Mesothelial cell of epicardium (in vitro differentiated cells): ENCODE data around the gene FAM76A. TPM values are rescaled to one million over a fixed set of nuclear protein-coding genes. Genes with fewer than 3 reads are reported as not detected.

ENCODE experiments used
- DNase-seq, 2 experiments: peaks; one replicate each; pipeline ENCODE4 v3.0.0; 2021; ENCODE audit warnings: low spot score in 2 of 2; ENCODE audit not compliant: unreplicated experiment in 2 of 2
- H3K27ac Mint-ChIP-seq: 2 replicates; pipeline ENCODE4 v1.8.0; 2021; ENCODE audit warnings: mixed read lengths
- H3K27me3 Mint-ChIP-seq: 2 replicates; pipeline ENCODE4 v1.8.0; 2021; ENCODE audit warnings: low read depth, mixed read lengths
- H3K36me3 Mint-ChIP-seq: 2 replicates; pipeline ENCODE4 v1.8.0; 2021; ENCODE audit warnings: mixed read lengths
- H3K4me1 Mint-ChIP-seq: 2 replicates; pipeline ENCODE4 v1.8.0; 2021; ENCODE audit warnings: mixed read lengths
- H3K4me3 Mint-ChIP-seq: 2 replicates; pipeline ENCODE4 v1.8.0; 2021; ENCODE audit warnings: mild to moderate bottlenecking, moderate library complexity, mixed read lengths
- H3K9me3 Mint-ChIP-seq: 2 replicates; pipeline ENCODE4 v1.8.0; 2021; ENCODE audit warnings: mixed read lengths
- total RNA-seq: library from RNA; stranded (reverse); gene quantifications from 3 replicates; pipeline ENCODE4 v1.2.1, GENCODE V29; 2021
- TF ChIP-seq, protein P1 (sequence below): fragments of 200-600 bp; sonication (generic); IDR thresholded peaks from one replicate; pipeline ENCODE4 v1.5.0; 2021; ENCODE audit warnings: antibody characterized with exemption; ENCODE audit not compliant: unreplicated experiment

The FAM76A gene
- total RNA-seq, 1 donor from 2014 or later = 12.4 TPM

DNA sequence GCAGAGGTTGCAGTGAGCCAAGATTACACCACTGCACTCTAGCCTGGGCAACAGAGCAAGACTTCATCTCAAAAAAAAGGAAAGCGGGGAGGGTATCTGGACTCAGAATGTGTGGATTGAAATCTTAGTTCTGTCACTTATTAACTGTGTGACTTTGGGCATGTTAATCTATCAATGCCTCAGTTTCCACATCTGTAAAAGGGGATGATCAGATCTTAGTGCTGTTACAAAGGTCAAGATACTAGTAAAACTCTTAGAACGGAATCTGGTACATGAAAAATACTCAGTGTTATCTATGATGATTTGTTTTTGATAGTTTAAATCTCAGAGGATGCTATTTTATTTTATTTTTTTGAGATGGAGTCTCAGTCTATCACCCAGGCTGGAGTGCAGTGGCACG, 10.5 kb downstream of the FAM76A start:
- H3K4me3 Mint-ChIP-seq = no peak overlapping the region
- H3K27ac Mint-ChIP-seq = no peak overlapping the region
- H3K36me3 Mint-ChIP-seq = peaks cover 39% of the 10 kb centered on the region
- no peaks in the 10 kb centered on the region for H3K4me1 Mint-ChIP-seq
- H3K27me3 Mint-ChIP-seq = no peaks in the 10 kb centered on the region
- DNase-seq = no peak
- no peaks in the 10 kb centered on the region for H3K9me3 Mint-ChIP-seq
- TF ChIP-seq, protein P1, sequence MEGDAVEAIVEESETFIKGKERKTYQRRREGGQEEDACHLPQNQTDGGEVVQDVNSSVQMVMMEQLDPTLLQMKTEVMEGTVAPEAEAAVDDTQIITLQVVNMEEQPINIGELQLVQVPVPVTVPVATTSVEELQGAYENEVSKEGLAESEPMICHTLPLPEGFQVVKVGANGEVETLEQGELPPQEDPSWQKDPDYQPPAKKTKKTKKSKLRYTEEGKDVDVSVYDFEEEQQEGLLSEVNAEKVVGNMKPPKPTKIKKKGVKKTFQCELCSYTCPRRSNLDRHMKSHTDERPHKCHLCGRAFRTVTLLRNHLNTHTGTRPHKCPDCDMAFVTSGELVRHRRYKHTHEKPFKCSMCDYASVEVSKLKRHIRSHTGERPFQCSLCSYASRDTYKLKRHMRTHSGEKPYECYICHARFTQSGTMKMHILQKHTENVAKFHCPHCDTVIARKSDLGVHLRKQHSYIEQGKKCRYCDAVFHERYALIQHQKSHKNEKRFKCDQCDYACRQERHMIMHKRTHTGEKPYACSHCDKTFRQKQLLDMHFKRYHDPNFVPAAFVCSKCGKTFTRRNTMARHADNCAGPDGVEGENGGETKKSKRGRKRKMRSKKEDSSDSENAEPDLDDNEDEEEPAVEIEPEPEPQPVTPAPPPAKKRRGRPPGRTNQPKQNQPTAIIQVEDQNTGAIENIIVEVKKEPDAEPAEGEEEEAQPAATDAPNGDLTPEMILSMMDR = no peak

DNA sequence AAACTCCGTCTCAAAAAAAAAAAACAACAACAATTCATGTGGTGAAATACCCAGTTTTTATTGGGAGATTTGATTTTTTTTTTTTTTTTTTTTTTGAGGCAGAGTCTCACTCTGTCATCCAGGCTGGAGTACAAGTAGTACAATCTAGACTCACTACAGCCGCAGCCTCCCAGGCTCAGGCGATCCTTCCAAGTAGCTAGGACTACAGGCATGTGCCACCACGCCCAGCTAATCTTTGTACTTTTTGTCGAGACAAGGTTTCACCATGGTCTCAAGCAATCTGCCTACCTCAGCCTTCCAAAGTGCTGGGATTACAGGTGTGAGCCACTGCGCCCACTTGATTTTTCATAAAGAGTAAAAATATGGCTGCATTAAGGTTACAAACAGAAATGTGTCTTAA, 15.4 kb downstream of the FAM76A start:
- Mint-ChIP-seq H3K36me3 (peaks cover 38% of the 10 kb centered on the region), H3K4me1 (no peaks in the 10 kb centered on the region), H3K4me3 (no peak overlapping the region), H3K27ac (no peak overlapping the region), H3K27me3 (no peaks in the 10 kb centered on the region), H3K9me3 (no peaks in the 10 kb centered on the region)
- no peak for DNase-seq
- TF ChIP-seq, protein P1 = no peak

DNA sequence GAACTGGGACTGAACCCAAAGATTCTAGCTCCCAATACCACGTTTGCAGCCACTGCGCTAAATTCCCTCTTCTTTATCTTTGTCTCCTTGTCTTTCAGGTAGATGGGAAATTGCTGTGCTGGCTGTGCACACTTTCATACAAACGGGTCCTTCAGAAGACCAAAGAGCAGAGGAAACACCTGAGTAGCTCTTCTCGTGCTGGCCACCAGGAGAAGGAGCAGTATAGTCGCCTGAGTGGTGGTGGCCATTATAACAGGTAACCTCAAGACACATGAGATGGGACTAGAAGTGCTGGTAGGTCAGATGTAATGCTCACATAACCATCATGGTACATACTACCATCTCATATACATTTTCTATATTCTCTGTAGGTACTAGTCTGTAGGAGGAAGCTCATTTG, 18.8 kb downstream of the FAM76A start:
- no peak for DNase-seq
- TF ChIP-seq, protein P1 = no peak
- Mint-ChIP-seq H3K9me3 (no peaks in the 10 kb centered on the region), H3K4me1 (no peaks in the 10 kb centered on the region), H3K4me3 (no peak overlapping the region), H3K27me3 (no peaks in the 10 kb centered on the region), H3K36me3 (peaks cover 34% of the 10 kb centered on the region), H3K27ac (no peak overlapping the region)

DNA sequence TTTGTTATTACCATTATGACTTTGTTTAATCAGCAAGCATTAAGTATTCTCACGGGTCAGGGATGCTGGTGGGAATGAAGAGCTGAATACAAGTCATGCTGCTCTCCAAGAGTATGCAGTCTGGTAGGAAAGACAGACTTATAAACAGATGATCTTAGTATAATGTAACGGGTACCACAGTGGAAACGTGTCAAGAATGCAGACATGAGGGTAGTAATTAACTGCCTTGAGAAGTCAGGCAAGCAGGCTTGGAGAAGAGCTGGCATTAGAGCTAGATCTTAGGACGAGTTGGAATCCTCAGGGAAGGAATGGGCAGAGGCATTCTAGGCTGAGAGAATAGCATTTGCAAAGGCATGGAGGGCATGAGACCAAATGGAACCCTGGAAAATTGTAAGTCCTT, 19.7 kb downstream of the FAM76A start:
- Mint-ChIP-seq H3K27ac (no peak overlapping the region), H3K36me3 (peaks cover 34% of the 10 kb centered on the region), H3K27me3 (no peaks in the 10 kb centered on the region), H3K4me1 (no peaks in the 10 kb centered on the region), H3K4me3 (no peak overlapping the region), H3K9me3 (no peaks in the 10 kb centered on the region)
- DNase-seq = no peak
- TF ChIP-seq, protein P1 = no peak

DNA sequence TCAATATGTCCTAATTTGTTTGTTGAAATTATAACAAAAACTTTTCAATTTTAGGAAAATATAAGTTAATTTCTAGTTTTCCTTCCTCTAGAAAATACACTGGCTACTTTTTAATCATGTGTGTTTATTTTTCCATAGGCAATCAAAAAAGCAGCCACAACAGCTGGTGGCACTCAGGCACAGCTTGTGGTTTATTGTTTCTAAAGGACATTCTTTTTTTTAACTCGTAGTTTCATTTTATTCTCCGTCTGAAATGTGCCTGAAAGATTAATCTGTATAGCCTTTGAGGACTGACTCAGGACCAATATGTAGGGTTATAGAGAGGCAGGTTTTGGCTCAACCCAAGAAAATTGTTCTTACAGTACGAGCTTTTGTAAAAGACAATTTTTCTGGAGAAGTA, 26.6 kb downstream of the FAM76A start:
- no peaks in the 10 kb centered on the region for H3K27me3 Mint-ChIP-seq
- H3K4me1 Mint-ChIP-seq = no peaks in the 10 kb centered on the region
- no peaks in the 10 kb centered on the region for H3K9me3 Mint-ChIP-seq
- no peak for DNase-seq
- TF ChIP-seq, protein P1 = no peak
- H3K36me3 Mint-ChIP-seq = peaks cover 20% of the 10 kb centered on the region
- no peak overlapping the region for H3K4me3 Mint-ChIP-seq
- no peak overlapping the region for H3K27ac Mint-ChIP-seq

DNA sequence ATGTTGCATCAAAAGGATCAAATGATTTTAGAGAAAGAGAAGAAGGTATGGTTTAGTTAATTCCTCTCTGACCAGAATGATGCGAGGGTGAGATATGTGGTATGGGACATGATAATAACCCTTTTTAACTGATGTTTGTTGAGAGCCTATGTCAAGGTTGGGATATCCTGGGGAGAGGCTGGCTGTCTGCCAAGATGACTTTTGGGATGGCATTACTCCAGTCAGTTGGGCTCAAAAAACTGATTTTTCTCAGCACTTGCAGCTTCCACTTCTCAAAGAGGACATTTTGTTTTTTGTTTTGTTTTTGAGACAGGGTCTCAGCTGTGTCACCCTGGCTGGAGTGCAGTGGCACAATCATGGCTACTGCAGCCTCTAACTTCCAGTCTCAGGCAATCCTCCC, 29.5 kb downstream of the FAM76A start:
- no peak overlapping the region for H3K27ac Mint-ChIP-seq
- no peak overlapping the region for H3K4me3 Mint-ChIP-seq
- peaks cover 16% of the 10 kb centered on the region for H3K36me3 Mint-ChIP-seq
- TF ChIP-seq, protein P1 = no peak
- H3K4me1 Mint-ChIP-seq = no peaks in the 10 kb centered on the region
- no peaks in the 10 kb centered on the region for H3K27me3 Mint-ChIP-seq
- no peak for DNase-seq
- no peaks in the 10 kb centered on the region for H3K9me3 Mint-ChIP-seq
